Aorta (tissue), 5 donors: Measurements from ENCODE around the gene MRGPRX1. TPM values are rescaled to one million over a fixed set of nuclear protein-coding genes. Genes with fewer than 3 reads are reported as not detected.

Experiments used
- ATAC-seq: fragments of 200-7000 bp; cut with Tn5 transposase; one replicate; pipeline ENCODE4 v1.9.1; 2022; ENCODE audit warnings: moderate library complexity; ENCODE audit not compliant: low FRiP score
- DNase-seq, 2 donors: peaks; one replicate each; pipeline ENCODE4 v3.0.0-alpha.2; 2020
- H3K27ac ChIP-seq, 2 donors: one replicate each; pipeline ENCODE4 v1.5.1; 2013; ENCODE audit warnings: low read length in 2 of 2, mild to moderate bottlenecking in 2 of 2, moderate library complexity in 2 of 2, control low read depth in 1 of 2, inconsistent platforms in 1 of 2, low read depth in 1 of 2
- H3K27me3 ChIP-seq, 2 donors: one replicate each; pipeline ENCODE4 v1.6.1; 2013; ENCODE audit warnings: control low read depth in 1 of 2, low read length in 1 of 2, mild to moderate bottlenecking in 1 of 2, moderate library complexity in 1 of 2; ENCODE audit not compliant: insufficient read depth in 2 of 2, control insufficient read depth in 1 of 2
- H3K36me3 ChIP-seq, 2 donors: one replicate each; pipeline ENCODE4 v1.6.1; 2013; ENCODE audit warnings: control low read depth in 1 of 2, low read length in 1 of 2, mild to moderate bottlenecking in 1 of 2; ENCODE audit not compliant: insufficient read depth in 2 of 2, control insufficient read depth in 1 of 2
- H3K4me1 ChIP-seq, 2 donors: one replicate each; pipeline ENCODE4 v1.6.1; 2013; ENCODE audit warnings: low read length in 2 of 2, control low read depth in 1 of 2, mild to moderate bottlenecking in 1 of 2, moderate library complexity in 1 of 2; ENCODE audit not compliant: insufficient read depth in 2 of 2, control insufficient read depth in 1 of 2
- H3K4me3 ChIP-seq, 2 donors: one replicate each; pipeline ENCODE4 v1.5.1; 2013; ENCODE audit warnings: low read length in 2 of 2, control low read depth in 1 of 2, mild to moderate bottlenecking in 1 of 2
- H3K9me3 ChIP-seq: one replicate; pipeline ENCODE4 v1.6.1; 2013; ENCODE audit warnings: mild to moderate bottlenecking, low read length; ENCODE audit not compliant: control insufficient read depth
- WGBS, 2 donors: extraction: QIAGEN DNeasy Blood & Tissue Kit; methylation state at CpG; one replicate each; pipeline ENCODE4 v1.1.7; 2013; 5-methylcytosine and 5-hydroxymethylcytosine counted together
- intact Hi-C, 2 donors: fragments of 100-400 bp; cut with DNase I; formaldehyde crosslinking; loops; one replicate each; pipeline versions ENCODE4 v1.14.2 to v1.15.0; 2022
- long read RNA-seq, 2 donors: library from polyadenylated mRNA; unstranded; transcript quantifications; one replicate each; pipeline ENCODE4 v2.0.0, GENCODE V29; 2020 to 2021
- polyA plus RNA-seq, 2 donors: library from polyadenylated mRNA; stranded (reverse); fragments of 200-250 nt; gene quantifications; one replicate each; pipeline ENCODE4 v1.2.3, GENCODE V29; 2013
- total RNA-seq, 2 donors: library from RNA; stranded (reverse); fragmentation: NEBNext Ultra II Directional; extraction: Animal tissue kit (Norgen Biotek cat#: 25700); gene quantifications; one replicate each; pipeline ENCODE4 v1.2.1, GENCODE V29; 2021
- donor health status: healthy with polysubstance abuse.
- donor health status: Bipolar disorder and iron deficiency.
- donor health status: DM: no; HTN: no; CAD: no.
- donor health status: DM: no; HTN: no; CAD: no.
- donor health status: DM: yes; HTN: yes; CAD: no.

MRGPRX1 gene
- total RNA-seq, result not detected
- not detected for polyA plus RNA-seq
- long read RNA-seq, donor 1, result 0 reads
- long read RNA-seq, donor 2, result 0 reads

DNA sequence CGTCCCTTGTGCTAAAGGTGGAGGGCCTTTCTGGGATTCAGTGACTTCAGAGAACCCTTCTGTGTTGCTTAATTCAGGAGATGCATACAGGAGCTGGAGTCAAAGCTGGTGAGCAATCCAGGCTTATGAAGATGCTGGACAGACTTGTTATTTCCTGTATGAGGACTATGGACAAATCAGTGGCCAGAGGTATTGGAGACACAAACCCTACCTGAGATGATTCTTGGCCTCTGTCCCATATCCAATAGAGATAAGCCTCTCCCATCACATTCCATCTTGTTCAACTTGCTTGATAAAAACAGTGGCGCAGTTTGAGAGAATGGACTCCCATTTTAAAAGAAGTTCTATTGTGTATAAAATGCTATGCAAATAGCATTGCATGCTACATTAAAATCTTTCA is at the start of gene MRGPRX1:
TSS of gene MRGPRX1 (minus strand) at position 101 of the 400 bp plus-strand sequence. CDS start 4,630 bp downstream, outside the sequence.
- H3K27me3 ChIP-seq, result no peaks in the 10 kb centered on the region
- H3K4me3 ChIP-seq, result no peak within 1 kb of the TSS
- H3K27ac ChIP-seq, result no peak within 1 kb of the TSS
- no peaks in the 10 kb centered on the region for H3K4me1 ChIP-seq
- no peaks in the 10 kb centered on the region for H3K9me3 ChIP-seq
- no peaks in the 10 kb centered on the region for H3K36me3 ChIP-seq
- intact Hi-C loops, result no loop called here
- WGBS, 2 donors, result 69 to 71% methylated on average over 2 of the region's 2 CpGs
- DNase-seq (no peak), ATAC-seq (no peak)

DNA sequence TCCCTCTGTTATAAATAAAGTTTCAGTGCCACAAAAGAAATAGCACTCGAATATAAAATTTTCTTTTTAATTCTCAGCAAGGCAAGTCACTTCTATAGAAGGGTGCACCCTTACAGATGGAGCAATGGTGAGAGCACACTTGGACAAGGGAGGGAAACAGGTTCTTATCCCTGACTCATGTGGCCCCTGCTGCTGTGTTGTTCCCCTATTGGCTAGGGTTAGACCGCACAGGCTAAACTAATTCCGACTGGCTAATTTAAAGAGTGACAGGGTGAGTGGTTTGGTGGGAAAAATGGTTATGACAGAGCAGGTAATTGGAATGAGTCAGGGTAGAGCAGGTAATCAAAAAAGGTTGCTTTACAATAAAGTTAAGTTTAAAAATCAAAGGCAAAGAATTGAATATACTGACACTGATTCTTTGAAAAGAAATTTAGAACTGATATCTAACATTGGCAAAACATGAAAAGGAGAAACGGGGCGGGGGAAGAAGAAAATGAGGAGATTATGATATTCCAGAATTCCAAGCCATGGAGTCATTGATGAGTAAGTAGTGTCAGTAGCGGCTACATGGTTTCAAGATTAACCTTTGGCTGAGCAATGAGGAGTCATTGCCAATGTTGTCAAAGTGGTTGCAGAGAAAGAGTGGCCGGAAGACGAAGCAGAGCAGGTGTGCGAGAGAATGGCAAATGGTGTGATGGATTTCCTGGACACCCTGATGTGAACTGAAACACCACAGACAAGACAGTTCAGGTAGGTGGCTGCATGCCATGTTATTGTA is 48.4 kb upstream of the MRGPRX1 start:
- H3K27me3 ChIP-seq, result peaks cover 0 to 3% of the 10 kb centered on the region in 2 donors
- H3K27ac ChIP-seq, result no peak overlapping the region
- ATAC-seq, result no peak
- no peak for DNase-seq
- 83 to 84% methylated on average over 9 of the region's 9 CpGs for WGBS, 2 donors
- intact Hi-C loops, result no loop called here
- H3K9me3 ChIP-seq, result no peaks in the 10 kb centered on the region
- no peaks in the 10 kb centered on the region for H3K36me3 ChIP-seq
- H3K4me3 ChIP-seq, result no peak overlapping the region
- no peaks in the 10 kb centered on the region for H3K4me1 ChIP-seq

DNA sequence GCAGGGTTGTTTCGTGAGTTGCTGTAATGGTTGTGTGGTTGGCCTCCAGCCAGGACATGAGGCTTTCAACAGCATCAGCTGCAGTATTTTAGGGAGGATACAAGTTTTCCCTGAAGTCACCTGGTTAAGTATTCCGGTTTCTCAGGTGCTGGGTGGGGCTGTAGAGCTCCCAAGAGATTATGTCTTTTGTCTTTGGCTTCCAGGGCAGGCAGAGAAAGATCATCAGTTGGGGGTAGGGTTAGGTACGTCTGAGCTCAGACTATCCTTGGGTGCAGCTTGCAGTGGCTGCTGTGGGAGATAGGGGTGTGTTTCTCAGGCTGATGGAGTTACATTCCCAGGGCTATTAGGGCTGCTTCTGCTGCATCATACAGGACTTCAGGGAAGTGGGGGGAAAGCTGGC is 47.5 kb upstream of the MRGPRX1 start:
- intact Hi-C loops, result no loop called here
- H3K4me3 ChIP-seq, result no peak overlapping the region
- H3K36me3 ChIP-seq, result no peaks in the 10 kb centered on the region
- H3K27me3 ChIP-seq, result peaks cover 0 to 3% of the 10 kb centered on the region in 2 donors
- H3K4me1 ChIP-seq, result no peaks in the 10 kb centered on the region
- H3K27ac ChIP-seq, result no peak overlapping the region
- ATAC-seq (no peak), DNase-seq (no peak)
- no peaks in the 10 kb centered on the region for H3K9me3 ChIP-seq
- WGBS, 2 donors, result 30 to 35% methylated on average over 3 of the region's 3 CpGs

DNA sequence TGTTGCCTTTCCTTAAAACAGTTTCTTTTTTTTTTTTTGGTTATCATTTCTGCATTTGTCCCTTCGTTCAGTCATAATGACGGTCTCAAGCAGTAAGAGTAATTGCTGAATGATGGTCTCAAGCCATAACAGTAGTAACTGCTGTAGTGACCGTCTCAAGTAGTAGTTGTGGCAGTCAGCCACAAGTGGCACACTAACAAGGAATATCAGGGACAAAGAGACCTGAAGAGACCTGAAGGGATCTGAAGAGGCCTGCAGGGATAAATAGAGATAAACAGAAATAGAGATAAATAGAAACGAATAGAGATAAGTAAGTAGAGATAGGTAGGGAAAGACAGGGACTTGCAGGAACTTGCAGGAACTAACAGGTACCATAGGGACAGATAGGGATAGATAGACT is 42.7 kb upstream of the MRGPRX1 start:
- Histone ChIP-seq H3K27ac (no peak overlapping the region), H3K27me3 (peaks cover 0 to 3% of the 10 kb centered on the region in 2 donors), H3K4me1 (no peaks in the 10 kb centered on the region), H3K4me3 (no peak overlapping the region), H3K36me3 (no peaks in the 10 kb centered on the region), H3K9me3 (no peaks in the 10 kb centered on the region)
- ATAC-seq (no peak), DNase-seq (no peak)
- 72 to 73% methylated on average over 4 of the region's 4 CpGs for WGBS, 2 donors
- intact Hi-C loops, result no loop called here

DNA sequence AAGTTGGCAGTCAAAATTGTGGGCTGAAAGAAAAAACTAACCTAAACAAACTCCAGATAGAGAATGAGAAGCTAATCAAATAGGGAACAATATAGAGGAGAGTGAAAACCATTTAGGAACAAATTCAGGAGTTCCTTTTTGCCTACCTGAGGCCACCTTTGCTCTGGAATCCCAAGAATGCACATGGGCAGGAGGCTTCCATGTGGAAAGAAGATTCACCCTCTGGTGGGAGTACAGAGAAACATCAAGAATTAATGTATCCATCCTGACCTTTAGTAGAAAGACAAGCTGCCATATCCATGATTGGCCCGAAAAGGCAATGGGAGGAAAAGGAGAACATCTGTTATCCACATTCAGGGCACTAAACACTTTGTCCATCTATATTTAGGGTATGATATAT is 35.0 kb upstream of the MRGPRX1 start:
- Histone ChIP-seq H3K36me3 (no peaks in the 10 kb centered on the region), H3K27me3 (no peaks in the 10 kb centered on the region), H3K9me3 (peaks cover 3% of the 10 kb centered on the region), H3K4me1 (no peaks in the 10 kb centered on the region), H3K4me3 (no peak overlapping the region), H3K27ac (no peak overlapping the region)
- intact Hi-C loops, result no loop called here
- ATAC-seq (no peak), DNase-seq (no peak)
- 86 to 91% methylated on average over 1 of the region's 1 CpG for WGBS, 2 donors

DNA sequence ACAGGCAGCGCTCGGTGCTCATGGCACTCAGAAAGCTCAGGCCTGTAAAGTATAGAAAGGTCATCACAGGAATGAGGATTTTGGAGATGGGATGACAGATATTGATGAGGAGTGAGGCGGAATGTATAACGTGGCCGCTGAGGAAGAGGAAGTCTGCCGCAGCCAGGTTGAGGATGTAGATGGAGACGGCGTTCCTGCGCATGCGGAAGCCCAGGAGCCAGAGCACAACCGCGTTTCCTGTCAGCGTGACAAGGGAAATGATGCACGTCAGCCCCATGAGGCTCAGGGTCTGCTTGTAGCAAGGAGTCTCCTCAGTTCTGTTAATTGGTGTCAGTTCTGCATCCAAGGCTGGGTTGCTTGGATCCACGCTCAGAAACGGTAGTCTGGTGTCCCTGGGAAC is 33.1 kb upstream of the MRGPRX1 start:
- intact Hi-C loops, result no loop called here
- no peaks in the 10 kb centered on the region for H3K27me3 ChIP-seq
- H3K27ac ChIP-seq, result no peak overlapping the region

DNA sequence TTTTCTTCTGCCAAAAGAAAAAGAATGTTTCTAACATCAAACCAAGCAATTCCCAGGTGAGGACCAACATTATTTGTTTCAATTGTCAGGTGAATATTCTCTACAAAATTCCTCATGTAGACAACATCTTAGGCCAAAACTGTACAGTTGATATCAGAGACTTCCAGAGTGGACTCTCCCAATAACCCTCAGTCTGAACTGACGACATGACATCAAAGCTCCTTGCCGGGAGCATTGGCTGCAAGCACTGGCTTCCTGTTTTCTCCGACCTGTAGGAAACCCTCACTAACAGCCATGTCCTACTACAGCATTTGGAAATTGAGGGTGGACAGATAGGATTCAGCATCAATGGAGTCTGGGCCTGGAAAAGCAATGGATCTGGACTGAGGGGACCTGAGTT is 30.5 kb upstream of the MRGPRX1 start:
- no peaks in the 10 kb centered on the region for H3K36me3 ChIP-seq
- no peak overlapping the region for H3K27ac ChIP-seq
- 52 to 63% methylated on average over 3 of the region's 3 CpGs for WGBS, 2 donors
- intact Hi-C loops, result no loop called here
- peaks cover 0 to under 1% of the 10 kb centered on the region in 2 donors for H3K27me3 ChIP-seq
- no peak for ATAC-seq
- no peak overlapping the region for H3K4me3 ChIP-seq
- DNase-seq, result no peak
- no peaks in the 10 kb centered on the region for H3K4me1 ChIP-seq
- H3K9me3 ChIP-seq, result peaks cover 1% of the 10 kb centered on the region

More for the DNA sequence above, 33.1 kb upstream of the MRGPRX1 start:
- WGBS, 2 donors, result 84 to 85% methylated on average over 16 of the region's 16 CpGs
- ATAC-seq (no peak), DNase-seq (no peak)
- Histone ChIP-seq H3K36me3 (no peaks in the 10 kb centered on the region), H3K4me1 (no peaks in the 10 kb centered on the region), H3K4me3 (no peak overlapping the region), H3K9me3 (peaks cover 3% of the 10 kb centered on the region)

DNA sequence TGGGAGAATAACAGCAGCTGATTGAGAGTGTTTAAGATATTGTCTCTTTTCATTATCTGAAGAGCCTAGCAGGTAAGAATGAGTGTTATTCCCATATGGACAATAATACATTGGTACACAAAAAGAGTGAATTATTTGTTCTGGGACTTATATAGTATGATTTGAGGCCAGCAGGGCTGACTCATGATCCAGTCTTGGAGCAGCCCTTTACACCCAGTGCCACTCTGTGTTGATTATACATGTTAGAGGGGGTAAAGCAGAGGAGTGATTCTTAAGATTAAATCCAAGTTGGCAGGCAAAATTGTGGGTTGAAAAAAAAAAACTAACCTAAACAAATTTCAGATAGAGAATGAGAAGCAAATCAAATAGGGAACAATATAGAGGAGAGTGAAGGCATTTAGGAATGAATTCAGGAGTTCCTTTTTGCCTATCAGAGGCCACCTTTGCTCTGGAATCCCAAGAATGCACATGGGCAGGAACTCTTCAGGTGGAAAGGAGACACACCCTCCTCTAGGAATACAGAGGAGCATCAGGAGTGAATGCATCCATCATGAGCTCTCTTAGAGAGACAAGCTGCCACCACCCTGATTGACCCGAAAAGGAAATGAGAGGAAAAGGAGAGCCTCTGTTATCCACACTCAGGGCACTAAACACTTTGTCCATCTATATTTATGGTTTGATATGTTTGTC is 19.2 kb upstream of the MRGPRX1 start:
- DNase-seq (no peak), ATAC-seq (no peak)
- H3K36me3 ChIP-seq, result no peaks in the 10 kb centered on the region
- WGBS, 2 donors, result 84 to 94% methylated on average over 1 of the region's 1 CpG
- H3K4me1 ChIP-seq, result no peaks in the 10 kb centered on the region
- no peaks in the 10 kb centered on the region for H3K27me3 ChIP-seq
- H3K27ac ChIP-seq, result no peak overlapping the region
- intact Hi-C loops, result no loop called here
- no peaks in the 10 kb centered on the region for H3K9me3 ChIP-seq
- no peak overlapping the region for H3K4me3 ChIP-seq

DNA sequence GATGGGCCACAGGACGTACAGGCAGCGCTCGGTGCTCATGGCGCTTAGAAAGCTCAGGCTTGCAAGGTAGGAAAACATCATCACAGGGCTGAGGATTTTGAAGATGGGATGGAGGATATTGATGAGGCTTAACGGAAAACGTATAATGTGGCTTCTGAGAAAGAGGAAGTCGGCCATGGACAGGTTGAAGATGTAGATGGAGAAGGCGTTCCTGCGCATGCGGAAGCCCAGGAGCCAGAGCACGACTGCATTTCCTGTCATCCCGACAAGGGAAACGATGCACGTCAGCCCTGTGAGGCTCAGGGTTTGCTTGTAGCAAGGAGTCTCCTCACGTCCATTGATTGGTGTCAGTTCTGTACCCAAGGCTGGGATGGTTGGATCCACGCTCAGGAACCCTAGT is 17.4 kb upstream of the MRGPRX1 start:
- H3K4me3 ChIP-seq, result no peak overlapping the region
- H3K27ac ChIP-seq, result no peak overlapping the region
- ATAC-seq (no peak), DNase-seq (no peak)
- no peaks in the 10 kb centered on the region for H3K27me3 ChIP-seq
- WGBS, 2 donors, result 87 to 90% methylated on average over 16 of the region's 16 CpGs
- H3K36me3 ChIP-seq, result no peaks in the 10 kb centered on the region
- H3K4me1 ChIP-seq, result no peaks in the 10 kb centered on the region
- intact Hi-C loops, result no loop called here
- H3K9me3 ChIP-seq, result no peaks in the 10 kb centered on the region
